ENCODE data around the gene FSD2. TPM values are rescaled to one million over a fixed set of nuclear protein-coding genes. Genes with fewer than 3 reads are reported as not detected.
"Not testable (repeated sequence)": the region's sequence is repeated elsewhere in the genome, so short reads cannot be mapped to it uniquely, and the experiment has no call there.

FSD2 gene
- total RNA-seq, 1 experiment from 2014 or later: not detected

GRCh38 chr15:82798531-82799166, 7.2 kb downstream of the FSD2 start:
- no peak for DNase-seq (ENCODE audit: extremely low read depth, low read depth)

GRCh38 chr15:82798104-82798503, 7.8 kb downstream of the FSD2 start:
- DNase-seq (ENCODE audit: extremely low read depth, low read depth): no peak

GRCh38 chr15:82793737-82794136, 12.1 kb downstream of the FSD2 start:
- no peak for DNase-seq (ENCODE audit: extremely low read depth, low read depth)

- no peak for DNase-seq (ENCODE audit: extremely low read depth, low read depth)
Observed at GRCh38 chr15:82792068-82792467, 13.8 kb downstream of the FSD2 start.

GRCh38 chr15:82790321-82790720, 15.5 kb downstream of the FSD2 start:
- no peak for DNase-seq (ENCODE audit: extremely low read depth, low read depth)

- no peak for DNase-seq (ENCODE audit: extremely low read depth, low read depth)
Observed at GRCh38 chr15:82789491-82789890, 16.4 kb downstream of the FSD2 start.

- no peak for DNase-seq (ENCODE audit: extremely low read depth, low read depth)
Observed at GRCh38 chr15:82788496-82788895, 17.4 kb downstream of the FSD2 start.

GRCh38 chr15:82781349-82781748, 24.5 kb downstream of the FSD2 start:
- no peak for DNase-seq (ENCODE audit: extremely low read depth, low read depth)

- DNase-seq (ENCODE audit: extremely low read depth, low read depth): no peak
Observed at GRCh38 chr15:82778755-82779154, 27.1 kb downstream of the FSD2 start.

GRCh38 chr15:82774496-82774895, 31.4 kb downstream of the FSD2 start:
- no peak for DNase-seq (ENCODE audit: extremely low read depth, low read depth)

- DNase-seq (ENCODE audit: extremely low read depth, low read depth): no peak
Observed at GRCh38 chr15:82771789-82772607, 33.9 kb downstream of the FSD2 start.

- no peak for DNase-seq (ENCODE audit: extremely low read depth, low read depth)
Observed at GRCh38 chr15:82768414-82769054, 37.3 kb downstream of the FSD2 start.

- no peak for DNase-seq (ENCODE audit: extremely low read depth, low read depth)
Observed at GRCh38 chr15:82767163-82767829, 38.6 kb downstream of the FSD2 start.

GRCh38 chr15:82766201-82766600, 39.7 kb downstream of the FSD2 start:
- DNase-seq (ENCODE audit: extremely low read depth, low read depth): not testable (repeated sequence)

- DNase-seq (ENCODE audit: extremely low read depth, low read depth): no peak
Observed at GRCh38 chr15:82764740-82765139, 41.1 kb downstream of the FSD2 start.

- DNase-seq (ENCODE audit: extremely low read depth, low read depth): no peak
Observed at GRCh38 chr15:82764117-82764490, 41.8 kb downstream of the FSD2 start.

- DNase-seq (ENCODE audit: extremely low read depth, low read depth): no peak
Observed at GRCh38 chr15:82763361-82764116, 42.3 kb downstream of the FSD2 start.

GRCh38 chr15:82751308-82751707, 54.6 kb downstream of the FSD2 start:
- no peak for DNase-seq (ENCODE audit: extremely low read depth, low read depth)

- no peak for DNase-seq (ENCODE audit: extremely low read depth, low read depth)
Observed at GRCh38 chr15:82750831-82751180, 55.1 kb downstream of the FSD2 start.

GRCh38 chr15:82749951-82750830, 55.7 kb downstream of the FSD2 start:
- peak; percentile 90 for DNase-seq (ENCODE audit: extremely low read depth, low read depth)
